ENCODE results near the gene KCNN3.

The KCNN3 gene

GRCh38 chr1:154770897-154771594, 99.0 kb downstream of the KCNN3 start:
- DNase-seq (ENCODE audit: low read depth) = no peak

- DNase-seq (ENCODE audit: low read depth) = no peak
Measured at GRCh38 chr1:154769193-154769895, 100.7 kb downstream of the KCNN3 start.

GRCh38 chr1:154768456-154769125, 101.5 kb downstream of the KCNN3 start:
- no peak for DNase-seq (ENCODE audit: low read depth)

GRCh38 chr1:154767315-154768240, 102.5 kb downstream of the KCNN3 start:
- no peak for DNase-seq (ENCODE audit: low read depth)

- DNase-seq (ENCODE audit: low read depth) = no peak
Measured at GRCh38 chr1:154765970-154766369, 104.1 kb downstream of the KCNN3 start.

- DNase-seq (ENCODE audit: low read depth) = no peak
Measured at GRCh38 chr1:154764773-154765172, 105.3 kb downstream of the KCNN3 start.

GRCh38 chr1:154764181-154764580, 105.9 kb downstream of the KCNN3 start:
- no peak for DNase-seq (ENCODE audit: low read depth)

GRCh38 chr1:154760469-154760933, 109.6 kb downstream of the KCNN3 start:
- DNase-seq (ENCODE audit: low read depth) = peak; percentile 81

- DNase-seq (ENCODE audit: low read depth) = no peak
Measured at GRCh38 chr1:154759793-154760192, 110.3 kb downstream of the KCNN3 start.

GRCh38 chr1:154759196-154759595, 110.9 kb downstream of the KCNN3 start:
- peak; percentile 62 for DNase-seq (ENCODE audit: low read depth)

- no peak for DNase-seq (ENCODE audit: low read depth)
Measured at GRCh38 chr1:154758346-154758745, 111.7 kb downstream of the KCNN3 start.

GRCh38 chr1:154756793-154757548, 113.1 kb downstream of the KCNN3 start:
- DNase-seq (ENCODE audit: low read depth) = no peak

- DNase-seq (ENCODE audit: low read depth) = no peak
Measured at GRCh38 chr1:154755858-154756730, 114.0 kb downstream of the KCNN3 start.

GRCh38 chr1:154753426-154753825, 116.7 kb downstream of the KCNN3 start:
- no peak for DNase-seq (ENCODE audit: low read depth)

GRCh38 chr1:154752273-154753030, 117.6 kb downstream of the KCNN3 start:
- DNase-seq (ENCODE audit: low read depth) = no peak

GRCh38 chr1:154751690-154752089, 118.4 kb downstream of the KCNN3 start:
- DNase-seq (ENCODE audit: low read depth) = no peak

- DNase-seq (ENCODE audit: low read depth) = no peak
Measured at GRCh38 chr1:154750681-154751665, 119.1 kb downstream of the KCNN3 start.

Data from activated T-cell treated with anti-CD3 and anti-CD28 coated beads for 48 hours (primary cell).